H1 (cell line): ENCODE data around the gene RASSF5. TPM values are rescaled to one million over a fixed set of nuclear protein-coding genes. Genes with fewer than 3 reads are reported as not detected.

Experiments
- CTCF ChIA-PET: fragments of 300-600 bp; sonication (Branson Sonifier 250); formaldehyde crosslinking; loops from one replicate; lab custom pipeline; 2021; ENCODE audit not compliant: partially characterized antibody; lab: Charles Lee
- POLR2A ChIA-PET: fragments of 300-600 bp; sonication (Branson Sonifier 250); formaldehyde crosslinking; loops from one replicate; lab custom pipeline; 2021; ENCODE audit warnings: inconsistent platforms; ENCODE audit not compliant: partially characterized antibody; lab: Charles Lee
- DNase-seq, 2 experiments: peaks; one replicate each; pipeline versions ENCODE4 v3.0.0 to v3.0.0-alpha.2; 2010 to 2022; ENCODE audit warnings: low spot score in 2 of 2, low read depth in 1 of 2, mixed read lengths in 1 of 2
- FAIRE-seq: peaks from 2 replicates; lab custom pipeline; 2011; peaks lifted over from hg19 to GRCh38; lab: Jason Lieb, UNC
- H2AFZ ChIP-seq: 2 replicates; pipeline ENCODE4 v1.8.1; 2012; ENCODE audit warnings: low read length, inconsistent platforms
- H2AK5ac ChIP-seq: 2 replicates; pipeline ENCODE4 v1.6.1; 2013; ENCODE audit warnings: low read depth, low read length
- H2BK120ac ChIP-seq: replicated peaks from 2 replicates; pipeline ENCODE3; 2013; ENCODE audit warnings: low read depth, low read length, inconsistent platforms
- H2BK12ac ChIP-seq: 2 replicates; pipeline ENCODE4 v1.6.1; 2013; ENCODE audit warnings: low read depth, low read length
- H2BK15ac ChIP-seq: 2 replicates; pipeline ENCODE4 v1.6.1; 2013; ENCODE audit warnings: low read length
- H2BK20ac ChIP-seq: 2 replicates; pipeline ENCODE4 v1.6.1; 2013; ENCODE audit warnings: low read length
- H2BK5ac ChIP-seq: 2 replicates; pipeline ENCODE4 v1.6.1; 2013; ENCODE audit warnings: low read depth, low read length
- H3K14ac ChIP-seq: 2 replicates; pipeline ENCODE4 v1.6.1; 2013; ENCODE audit warnings: inconsistent platforms; ENCODE audit not compliant: insufficient read length
- H3K18ac ChIP-seq: 2 replicates; pipeline ENCODE4 v1.6.1; 2013; ENCODE audit warnings: low read length; ENCODE audit errors: extremely low read depth
- H3K23ac ChIP-seq: 2 replicates; pipeline ENCODE4 v1.6.1; 2013; ENCODE audit warnings: inconsistent platforms; ENCODE audit not compliant: insufficient read length
- H3K23me2 ChIP-seq: 2 replicates; pipeline ENCODE4 v1.6.1; 2013; ENCODE audit warnings: low read depth, low read length
- H3K27ac ChIP-seq: 2 replicates; pipeline ENCODE4 v1.6.1; 2011; ENCODE audit warnings: low read depth, low read length, inconsistent platforms
- H3K27me3 ChIP-seq, 4 experiments: replicated peaks in 1 of 4; 1 replicate in 1 of 4; 2 replicates in 3 of 4; pipeline versions ENCODE4 v1.6.1 to v1.8.1; 2011 to 2013; ENCODE audit warnings: low read length in 3 of 4, mild to moderate bottlenecking in 3 of 4, inconsistent platforms in 2 of 4, mixed read lengths in 2 of 4, moderate library complexity in 1 of 4; ENCODE audit not compliant: control insufficient read depth in 3 of 4, insufficient read depth in 3 of 4; ENCODE audit errors: extremely low read depth in 1 of 4
- H3K36me3 ChIP-seq, 4 experiments: 2 replicates each; pipeline versions ENCODE4 v1.6.1 to v1.8.1; 2011 to 2013; ENCODE audit warnings: mild to moderate bottlenecking in 4 of 4, low read length in 3 of 4, moderate library complexity in 2 of 4, control low read depth in 1 of 4, inconsistent platforms in 1 of 4; ENCODE audit not compliant: insufficient read depth in 4 of 4, control insufficient read depth in 2 of 4
- H3K4ac ChIP-seq: replicated peaks from 2 replicates; pipeline ENCODE3; 2013; ENCODE audit warnings: low read length, low read depth, mixed read lengths, inconsistent platforms; ENCODE audit not compliant: insufficient read length
- H3K4me1 ChIP-seq, 4 experiments: replicated peaks in 1 of 4; 1 replicate in 1 of 4; 2 replicates in 3 of 4; pipeline versions ENCODE4 v1.6.1 to v1.8.1; 2011 to 2013; ENCODE audit warnings: low read length in 3 of 4, inconsistent platforms in 2 of 4, mixed read lengths in 1 of 4; ENCODE audit not compliant: insufficient read depth in 4 of 4, control insufficient read depth in 3 of 4
- H3K4me2 ChIP-seq, 2 experiments: 2 replicates each; pipeline versions ENCODE4 v1.6.1 to v1.8.1; 2011 to 2013; ENCODE audit warnings: low read depth in 2 of 2, low read length in 2 of 2, control low read depth in 1 of 2, inconsistent platforms in 1 of 2, mild to moderate bottlenecking in 1 of 2; ENCODE audit not compliant: insufficient read depth in 1 of 2
- H3K4me3 ChIP-seq, 4 experiments: fragments of 200-600, 300-600 bp in 1 of 4; sonication (generic), shearing (Covaris generic), sonication (Bioruptor Twin) in 1 of 4; 2 replicates each; pipeline versions ENCODE4 v1.5.1 to v1.8.1; 2011 to 2016; ENCODE audit warnings: low read length in 4 of 4, low read depth in 3 of 4, control low read depth in 2 of 4, inconsistent platforms in 2 of 4, mild to moderate bottlenecking in 2 of 4, mixed read lengths in 1 of 4, moderate library complexity in 1 of 4; ENCODE audit not compliant: insufficient read depth in 2 of 4; ENCODE audit errors: extremely low read depth in 1 of 4
- H3K56ac ChIP-seq: replicated peaks from 2 replicates; pipeline ENCODE3; 2013; ENCODE audit warnings: low read depth, mild to moderate bottlenecking, mixed read lengths, low read length, inconsistent platforms; ENCODE audit not compliant: insufficient read length
- H3K79me1 ChIP-seq: 2 replicates; pipeline ENCODE4 v1.6.1; 2013; ENCODE audit warnings: low read depth, low read length, control low read depth
- H3K79me2 ChIP-seq, 2 experiments: 2 replicates each; pipeline versions ENCODE4 v1.6.1 to v1.8.1; 2012 to 2013; ENCODE audit warnings: low read length in 2 of 2, mild to moderate bottlenecking in 2 of 2, inconsistent platforms in 1 of 2; ENCODE audit not compliant: insufficient read depth in 2 of 2, control insufficient read depth in 1 of 2
- H3K9ac ChIP-seq, 4 experiments: replicated peaks in 1 of 4; 1 replicate in 1 of 4; 2 replicates in 3 of 4; pipeline versions ENCODE4 v1.6.1 to v1.8.1; 2011 to 2013; ENCODE audit warnings: low read depth in 3 of 4, low read length in 3 of 4, control low read depth in 2 of 4, mild to moderate bottlenecking in 2 of 4, moderate library complexity in 2 of 4, inconsistent platforms in 1 of 4; ENCODE audit errors: extremely low read depth in 1 of 4
- H3K9me3 ChIP-seq, 2 experiments: 2 replicates each; pipeline versions ENCODE4 v1.6.1 to v1.8.1; 2012 to 2013; ENCODE audit warnings: mild to moderate bottlenecking in 2 of 2, moderate library complexity in 2 of 2, control low read depth in 1 of 2, inconsistent platforms in 1 of 2, low read depth in 1 of 2, low read length in 1 of 2, mixed read lengths in 1 of 2; ENCODE audit not compliant: insufficient read depth in 2 of 2
- H4K20me1 ChIP-seq, 2 experiments: replicated peaks in 1 of 2; 2 replicates each; pipeline versions ENCODE3 to v1.8.1; 2011 to 2013; ENCODE audit warnings: inconsistent platforms in 2 of 2, low read length in 2 of 2, mild to moderate bottlenecking in 1 of 2; ENCODE audit not compliant: insufficient read depth in 2 of 2, control insufficient read depth in 1 of 2
- H4K5ac ChIP-seq: 2 replicates; pipeline ENCODE4 v1.6.1; 2013; ENCODE audit warnings: low read length, low read depth, mixed read lengths, inconsistent platforms; ENCODE audit not compliant: insufficient read length
- H4K8ac ChIP-seq: 2 replicates; pipeline ENCODE4 v1.8.0; 2013; ENCODE audit warnings: mild to moderate bottlenecking, moderate library complexity, low read length, inconsistent platforms; ENCODE audit not compliant: insufficient read depth; ENCODE audit errors: extremely low read depth
- H4K91ac ChIP-seq: replicated peaks from 2 replicates; pipeline ENCODE3; 2013; ENCODE audit warnings: low read length, mixed read lengths, inconsistent platforms; ENCODE audit not compliant: insufficient read length
- EGR1 ChIP-seq: IDR thresholded peaks from 2 replicates; pipeline ENCODE4 v1.6.1; 2011; ENCODE audit warnings: low read depth, low read length, borderline replicate concordance
- HDAC2 ChIP-seq, 2 experiments: fragments of 300-600 bp in 1 of 2; sonication (generic) in 1 of 2; IDR thresholded peaks; 2 replicates each; pipeline ENCODE4 v1.6.1; 2011 to 2012; ENCODE audit warnings: low read depth in 2 of 2, low read length in 2 of 2, mild to moderate bottlenecking in 2 of 2, moderate library complexity in 2 of 2, borderline replicate concordance in 1 of 2, inconsistent platforms in 1 of 2
- KDM1A ChIP-seq: fragments of 200-600, 300-600 bp; sonication (generic); IDR thresholded peaks from 2 replicates; pipeline ENCODE4 v1.7.1; 2016; ENCODE audit warnings: mild to moderate bottlenecking, low read length, borderline replicate concordance
- WGBS, 2 experiments: shearing (Covaris generic) in 1 of 2; methylation state at CpG; one replicate each; pipeline versions ENCODE4 v1.1.6 to v1.1.7; 2013 to 2015; ENCODE audit warnings: low lambda C conversion rate in 2 of 2, mixed read lengths in 2 of 2, inconsistent platforms in 1 of 2, low coverage in 1 of 2, missing lambda C conversion rate in 1 of 2; ENCODE audit not compliant: insufficient replicate concordance in 2 of 2, insufficient coverage in 1 of 2, insufficient read length in 1 of 2; ENCODE audit errors: extremely low coverage in 1 of 2, missing lambda C conversion rate in 1 of 2; 5-methylcytosine and 5-hydroxymethylcytosine counted together
- polyA plus RNA-seq, 7 experiments: library from polyadenylated mRNA; depleted of rRNA in 3 of 7; stranded (reverse) in 5 of 7; unstranded in 2 of 7; fragments of >200 nt in 5 of 7; fragments of 200-250 nt in 2 of 7; gene quantifications; 1 replicate in 5 of 7; 2 replicates in 1 of 7; 4 replicates in 1 of 7; pipeline versions ENCODE4 v1.2.1 to v1.2.3, GENCODE V29; 2011 to 2013; ENCODE audit warnings: missing spikeins in 2 of 7, mixed read lengths in 2 of 7
- total RNA-seq: library from RNA; stranded (reverse); fragmentation: NEBNext Ultra II Directional; extraction: Animal tissue kit (Norgen Biotek cat#: 25700); gene quantifications from 2 replicates; pipeline ENCODE4 v1.2.1, GENCODE V29; 2021

The RASSF5 gene
- total and polyA plus RNA-seq, 2 of the 8 experiments (the other 6 are each of a cell fraction or from before 2014, with no cell fraction given): 0.82 to 1.8 TPM

DNA sequence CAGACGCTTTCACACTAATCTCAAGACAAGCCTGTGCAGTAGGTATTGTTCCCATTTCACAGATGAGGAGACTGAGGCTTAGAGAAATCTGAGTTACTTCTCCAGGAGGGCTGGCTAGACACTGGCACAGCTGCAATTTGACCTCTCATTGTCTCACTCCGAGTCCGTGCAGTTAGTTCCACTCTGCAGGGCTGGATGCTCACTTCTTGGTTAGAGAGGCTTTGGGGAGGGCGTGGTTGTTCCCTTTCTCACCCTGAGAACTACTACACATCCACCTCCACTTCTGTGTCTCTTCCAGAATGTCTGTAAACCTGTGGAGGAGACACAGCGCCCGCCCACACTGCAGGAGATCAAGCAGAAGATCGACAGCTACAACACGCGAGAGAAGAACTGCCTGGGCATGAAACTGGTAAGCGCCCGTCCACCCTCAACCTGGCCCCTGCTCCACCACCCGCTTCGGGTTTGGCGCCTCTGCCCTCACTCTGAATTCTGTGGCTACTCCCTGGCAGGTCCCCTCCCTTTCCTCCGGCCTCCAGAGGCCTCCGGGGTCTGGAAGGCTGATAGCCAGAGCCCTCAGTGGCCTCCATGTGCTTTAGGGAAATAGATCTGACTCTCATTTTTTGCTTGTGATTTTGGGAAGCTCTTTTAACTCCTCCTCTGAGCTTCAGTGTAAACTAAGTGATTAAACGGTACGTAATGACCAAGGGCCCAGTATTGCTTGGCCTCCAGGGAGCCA is 75.8 kb downstream of the RASSF5 start:
- H2AK5ac ChIP-seq: no peak overlapping the region
- no peak overlapping the region for H4K5ac ChIP-seq
- WGBS, 2 experiments: 76% methylated on average over 18 of the region's 18 CpGs; no CpG with 5 or more reads in 1 of the 2 experiments
- no peaks in the 10 kb centered on the region for H3K4me1 ChIP-seq
- H2BK5ac ChIP-seq: no peak overlapping the region
- no peak overlapping the region for H3K14ac ChIP-seq
- H3K79me2 ChIP-seq: no peaks in the 10 kb centered on the region
- DNase-seq: no peak
- no peaks in the 10 kb centered on the region for H3K27me3 ChIP-seq
- H4K8ac ChIP-seq: no peak overlapping the region
- no peak overlapping the region for H3K4me3 ChIP-seq
- ChIA-PET CTCF (interaction anchor here (0.8 to 16.9 kb wide), 37 partner anchors 8 to 222 kb away, joined by 3 to 298 read pairs (median 9); partner anchors contain the start of gene RASSF5), POLR2A (interaction anchor here (0.7 to 1.4 kb wide), 7 partner anchors 10 to 101 kb away, joined by 3 to 4 read pairs (median 3); partner anchors contain the start of gene RASSF5)
- H3K23me2 ChIP-seq: no peaks in the 10 kb centered on the region
- H4K91ac ChIP-seq: no peak overlapping the region
- H3K23ac ChIP-seq: no peak overlapping the region
- H3K9ac ChIP-seq: no peak overlapping the region
- H2AFZ ChIP-seq: no peak overlapping the region
- H3K4ac ChIP-seq: no peak overlapping the region
- no peak for FAIRE-seq
- no peak overlapping the region for H3K56ac ChIP-seq
- no peaks in the 10 kb centered on the region for H4K20me1 ChIP-seq
- TF ChIP-seq KDM1A (peak; percentile 92), HDAC2 (IDR thresholded peaks at IDR 0.05; ENCODE audit: borderline replicate concordance in 1 of 2, low read depth in 2 of 2, low read length in 2 of 2) (0 out of 4 replicates have a peak, but pooled peaks of 1 of the 2 experiments have one; percentile 28), EGR1 (no peak)
- no peaks in the 10 kb centered on the region; a peak in 1 of 8 replicates for H3K36me3 ChIP-seq
- H2BK120ac ChIP-seq: no peak overlapping the region
- H3K27ac ChIP-seq: no peak overlapping the region
- no peak overlapping the region for H2BK12ac ChIP-seq
- no peak overlapping the region for H3K4me2 ChIP-seq
- no peaks in the 10 kb centered on the region for H3K9me3 ChIP-seq
- H3K18ac ChIP-seq: no peak overlapping the region; the same call in 1 of the 2 replicates
- H3K79me1 ChIP-seq: no peaks in the 10 kb centered on the region
- H2BK15ac ChIP-seq: no peak overlapping the region
- no peak overlapping the region for H2BK20ac ChIP-seq
